Kidney epithelial cell (primary cell): ENCODE data around the gene EGFLAM. TPM values are rescaled to one million over a fixed set of nuclear protein-coding genes. Genes with fewer than 3 reads are reported as not detected.

Source experiments
- DNase-seq: peaks from one replicate; pipeline ENCODE4 v3.0.0-alpha.2; 2010; ENCODE audit warnings: low read depth
- H3K27me3 ChIP-seq: 2 replicates; pipeline ENCODE4 v1.6.0; 2011; ENCODE audit warnings: low read length; ENCODE audit not compliant: control insufficient read depth, insufficient read depth
- H3K36me3 ChIP-seq: 2 replicates; pipeline ENCODE4 v1.5.1; 2011; ENCODE audit warnings: low read length; ENCODE audit not compliant: control insufficient read depth, insufficient read depth
- H3K4me3 ChIP-seq: 2 replicates; pipeline ENCODE4 v1.5.1; 2011; ENCODE audit warnings: low read depth, mild to moderate bottlenecking, control low read depth, low read length
- CTCF ChIP-seq: IDR thresholded peaks from 2 replicates; pipeline ENCODE4 v1.5.1; 2011; ENCODE audit warnings: mild to moderate bottlenecking, moderate library complexity, low read length, control low read depth, inconsistent platforms; ENCODE audit not compliant: insufficient read depth, poor library complexity, severe bottlenecking
- total RNA-seq: library from RNA; depleted of rRNA; stranded (reverse); fragments of >200 nt; gene quantifications from 2 replicates; pipeline ENCODE4 v1.2.3, GENCODE V29; 2015

The EGFLAM gene
- total RNA-seq, 1 donor from 2014 or later: 3.5 TPM

GRCh38 chr5:38387161-38387560 lies 128.8 kb downstream of the EGFLAM start:
- Histone ChIP-seq H3K4me3 (no peak overlapping the region), H3K36me3 (no peaks in the 10 kb centered on the region), H3K27me3 (no peaks in the 10 kb centered on the region)
- DNase-seq: no peak
- no peak for TF ChIP-seq CTCF

GRCh38 chr5:38393636-38394035 lies 135.3 kb downstream of the EGFLAM start:
- no peaks in the 10 kb centered on the region for H3K27me3 ChIP-seq
- DNase-seq: no peak
- no peak for TF ChIP-seq CTCF
- no peaks in the 10 kb centered on the region for H3K36me3 ChIP-seq
- no peak overlapping the region for H3K4me3 ChIP-seq

GRCh38 chr5:38396766-38397165 lies 138.4 kb downstream of the EGFLAM start:
- no peak for DNase-seq
- no peak for TF ChIP-seq CTCF

GRCh38 chr5:38400365-38400764 lies 142.0 kb downstream of the EGFLAM start:
- Histone ChIP-seq H3K4me3 (no peak overlapping the region), H3K27me3 (no peaks in the 10 kb centered on the region), H3K36me3 (no peaks in the 10 kb centered on the region)
- no peak for TF ChIP-seq CTCF
- DNase-seq: no peak

More at GRCh38 chr5:38396766-38397165, 138.4 kb downstream of the EGFLAM start:
- H3K36me3 ChIP-seq: no peaks in the 10 kb centered on the region
- no peaks in the 10 kb centered on the region for H3K27me3 ChIP-seq
- no peak overlapping the region for H3K4me3 ChIP-seq

GRCh38 chr5:38401145-38401544 lies 142.8 kb downstream of the EGFLAM start:
- H3K4me3 ChIP-seq: no peak overlapping the region
- TF ChIP-seq CTCF: no peak
- H3K27me3 ChIP-seq: no peaks in the 10 kb centered on the region
- DNase-seq: no peak
- no peaks in the 10 kb centered on the region for H3K36me3 ChIP-seq

GRCh38 chr5:38403406-38403805 lies 145.0 kb downstream of the EGFLAM start:
- no peak for DNase-seq
- no peaks in the 10 kb centered on the region for H3K36me3 ChIP-seq
- H3K4me3 ChIP-seq: no peak overlapping the region
- no peaks in the 10 kb centered on the region for H3K27me3 ChIP-seq
- no peak for TF ChIP-seq CTCF
